Thymus (tissue), 11 donors: ENCODE results near the gene INTS15. TPM values are rescaled to one million over a fixed set of nuclear protein-coding genes. Genes with fewer than 3 reads are reported as not detected.
A peak's percentile ranks its signal among the peaks of the same experiment; 100 is the strongest.

Experiments used
- DNase-seq, 9 donors: peaks; one replicate each; pipeline ENCODE4 v3.0.0-alpha.2; 2013; ENCODE audit warnings: low spot score in 9 of 9, low read depth in 6 of 9, missing footprints in 1 of 9
- H3K27ac ChIP-seq, 2 donors: one replicate each; pipeline ENCODE4 v1.5.1; 2013; ENCODE audit warnings: control low read depth in 1 of 2, low read depth in 1 of 2, low read length in 1 of 2, mild to moderate bottlenecking in 1 of 2, moderate library complexity in 1 of 2
- H3K27me3 ChIP-seq, 2 donors: one replicate each; pipeline ENCODE4 v1.5.1; 2013; ENCODE audit warnings: low read length in 1 of 2; ENCODE audit not compliant: control insufficient read depth in 2 of 2, insufficient read depth in 1 of 2
- H3K36me3 ChIP-seq, 2 donors: one replicate each; pipeline ENCODE4 v1.5.1; 2013; ENCODE audit warnings: low read length in 1 of 2, mild to moderate bottlenecking in 1 of 2, moderate library complexity in 1 of 2; ENCODE audit not compliant: control insufficient read depth in 2 of 2, insufficient read depth in 2 of 2
- H3K4me1 ChIP-seq, 2 donors: one replicate each; pipeline ENCODE4 v1.5.1; 2013; ENCODE audit warnings: low read length in 2 of 2; ENCODE audit not compliant: control insufficient read depth in 2 of 2, insufficient read depth in 2 of 2
- H3K4me3 ChIP-seq, 2 donors: one replicate each; pipeline ENCODE4 v1.5.1; 2013; ENCODE audit warnings: low read length in 2 of 2, control low read depth in 1 of 2, mild to moderate bottlenecking in 1 of 2
- H3K9me3 ChIP-seq, 2 donors: one replicate each; pipeline ENCODE4 v1.5.1; 2013; ENCODE audit warnings: low read length in 1 of 2, mild to moderate bottlenecking in 1 of 2; ENCODE audit not compliant: control insufficient read depth in 2 of 2, insufficient read depth in 1 of 2
- WGBS: extraction: QIAGEN DNeasy Blood & Tissue Kit; methylation state at CpG from one replicate; pipeline ENCODE4 v1.1.7; 2013; 5-methylcytosine and 5-hydroxymethylcytosine counted together
- polyA plus RNA-seq: library from polyadenylated mRNA; stranded (reverse); fragments of 200-250 nt; gene quantifications from one replicate; pipeline ENCODE4 v1.2.3, GENCODE V29; 2013
- total RNA-seq: library from RNA; stranded (reverse); fragments of 120-200 nt; gene quantifications from one replicate; pipeline ENCODE4 v1.2.4, GENCODE V29; 2013
- donor health status: healthy.

The INTS15 gene
- total and polyA plus RNA-seq, 2 donors, result 16.8 to 28.7 TPM

DNA sequence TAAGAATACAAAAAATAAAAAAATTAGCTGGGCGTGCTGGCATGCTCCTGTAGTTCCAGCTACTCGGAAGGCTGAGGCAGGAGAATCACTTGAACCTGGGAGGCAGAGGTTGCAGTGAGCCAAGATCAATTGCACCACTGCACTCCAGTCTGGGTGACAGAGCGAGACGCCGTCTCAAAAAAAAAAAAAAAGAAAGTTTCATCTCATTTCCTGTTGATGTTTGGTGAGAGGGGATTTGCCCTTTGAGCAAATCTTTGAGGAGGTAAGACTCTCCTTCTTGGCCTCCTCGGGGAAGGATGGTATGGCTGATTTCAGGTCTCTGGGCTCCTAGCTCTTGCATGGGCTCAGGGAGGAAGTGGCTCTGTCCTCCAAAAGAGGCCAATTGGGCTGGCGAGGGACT is 35.0 kb upstream of the INTS15 start:
- 41% methylated on average over 7 of the region's 7 CpGs for WGBS
- no peaks in the 10 kb centered on the region for H3K9me3 ChIP-seq
- no peak overlapping the region for H3K4me3 ChIP-seq
- H3K27me3 ChIP-seq, result no peaks in the 10 kb centered on the region
- H3K4me1 ChIP-seq, result peaks cover 2 to 28% of the 10 kb centered on the region in 2 donors
- peak in 5 of 9 donors; percentile 37 to 80 (median 50) for DNase-seq
- H3K27ac ChIP-seq, result peak overlapping the region; percentile 86 to 92
- no peaks in the 10 kb centered on the region for H3K36me3 ChIP-seq

DNA sequence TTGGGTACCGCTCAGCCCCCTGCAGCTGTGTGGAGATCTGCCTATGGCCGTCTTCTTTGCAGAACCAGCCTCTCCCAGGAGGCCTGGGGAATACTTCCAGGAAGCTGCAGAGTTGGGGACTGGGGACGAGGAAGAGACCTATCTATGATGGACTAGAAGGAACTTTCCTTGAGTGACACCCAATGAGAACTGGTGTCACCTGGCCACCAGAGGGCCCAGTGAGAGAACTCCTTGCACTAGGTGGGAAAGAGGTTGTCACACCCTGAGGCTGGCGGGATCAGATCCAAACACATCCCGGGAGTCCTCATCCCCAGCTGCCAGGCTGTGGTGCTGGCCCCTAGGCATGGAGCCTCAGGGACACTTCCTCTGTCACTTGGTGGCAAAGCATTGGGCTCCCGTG is 33.6 kb upstream of the INTS15 start:
- H3K27ac ChIP-seq, result no peak overlapping the region
- DNase-seq, result no peak
- H3K36me3 ChIP-seq, result no peaks in the 10 kb centered on the region
- H3K4me3 ChIP-seq, result no peak overlapping the region
- H3K9me3 ChIP-seq, result no peaks in the 10 kb centered on the region
- no peaks in the 10 kb centered on the region for H3K27me3 ChIP-seq
- WGBS, result 93% methylated on average over 6 of the region's 6 CpGs
- H3K4me1 ChIP-seq, result peaks cover 2 to 28% of the 10 kb centered on the region in 2 donors

DNA sequence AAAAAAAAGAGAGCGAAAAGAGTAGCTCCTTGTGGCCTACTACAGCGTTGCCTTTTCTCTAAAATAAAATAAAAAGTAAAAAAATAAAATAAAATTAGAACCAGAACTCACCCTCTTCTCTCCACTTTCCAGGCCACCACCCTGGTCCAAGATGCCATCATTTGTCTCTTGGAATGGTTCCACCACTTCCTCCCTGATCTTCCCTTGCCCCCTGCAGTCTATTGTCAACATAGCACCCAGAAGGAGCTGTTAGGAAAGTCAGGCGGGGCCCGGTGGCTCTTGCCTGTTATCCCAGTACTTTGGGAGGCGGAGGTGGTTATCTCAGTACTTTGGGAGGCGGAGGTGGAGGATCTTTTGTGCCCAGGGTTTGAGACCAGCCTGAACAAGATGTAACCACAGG is 31.0 kb upstream of the INTS15 start:
- Histone ChIP-seq H3K4me1 (peaks cover 2 to 22% of the 10 kb centered on the region in 2 donors), H3K36me3 (no peaks in the 10 kb centered on the region), H3K27me3 (no peaks in the 10 kb centered on the region), H3K27ac (no peak overlapping the region), H3K9me3 (no peaks in the 10 kb centered on the region), H3K4me3 (no peak overlapping the region)
- peak in 2 of 9 donors; percentile 46 to 62 for DNase-seq
- WGBS, result 64% methylated on average over 6 of the region's 6 CpGs

DNA sequence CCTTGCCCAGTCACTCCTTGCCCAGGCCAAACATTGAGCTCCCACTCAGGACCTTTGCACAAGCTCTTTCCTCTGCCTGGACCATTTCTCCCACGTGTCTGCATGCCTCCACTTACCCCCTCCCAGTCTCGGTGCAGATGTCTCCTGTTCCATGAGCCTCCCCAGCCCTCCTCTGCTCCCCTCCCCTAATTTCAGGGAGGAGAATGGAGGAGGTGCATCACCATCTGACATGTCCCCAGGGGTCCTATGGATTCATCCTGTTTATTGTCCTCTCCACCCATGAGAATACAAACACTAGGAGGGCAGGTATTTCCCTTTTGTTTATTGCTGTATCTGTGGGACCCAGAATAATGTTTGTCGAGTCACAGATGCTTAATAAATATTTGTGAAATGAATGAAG is 29.9 kb upstream of the INTS15 start:
- Histone ChIP-seq H3K4me3 (no peak overlapping the region), H3K27ac (no peak overlapping the region), H3K4me1 (peaks cover 2 to 15% of the 10 kb centered on the region in 2 donors), H3K27me3 (no peaks in the 10 kb centered on the region), H3K36me3 (no peaks in the 10 kb centered on the region), H3K9me3 (no peaks in the 10 kb centered on the region)
- no peak for DNase-seq
- 73% methylated on average over 3 of the region's 3 CpGs for WGBS

DNA sequence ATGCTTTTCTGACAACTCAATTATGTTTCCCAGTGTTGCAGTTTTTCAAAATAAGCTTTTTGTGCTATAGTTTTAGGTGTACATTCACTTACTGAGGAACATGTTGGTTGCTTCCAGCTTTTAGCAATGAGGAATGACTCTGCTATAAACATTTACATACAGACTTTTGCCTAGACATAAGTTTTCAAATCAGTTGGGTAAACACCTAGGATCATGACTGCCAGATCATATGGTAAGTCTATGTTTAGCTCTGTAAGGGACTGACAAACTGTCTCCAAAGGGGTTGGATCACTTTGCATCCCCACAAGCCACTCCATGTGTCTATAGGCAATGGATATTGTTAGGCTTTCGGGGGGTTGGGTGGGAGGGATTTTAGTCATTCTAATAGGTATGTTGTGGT is 27.7 kb upstream of the INTS15 start:
- Histone ChIP-seq H3K9me3 (no peaks in the 10 kb centered on the region), H3K4me3 (no peak overlapping the region), H3K4me1 (no peaks in the 10 kb centered on the region), H3K36me3 (no peaks in the 10 kb centered on the region), H3K27me3 (no peaks in the 10 kb centered on the region), H3K27ac (no peak overlapping the region)
- DNase-seq, result no peak
- 100% methylated on average over 1 of the region's 1 CpG for WGBS

DNA sequence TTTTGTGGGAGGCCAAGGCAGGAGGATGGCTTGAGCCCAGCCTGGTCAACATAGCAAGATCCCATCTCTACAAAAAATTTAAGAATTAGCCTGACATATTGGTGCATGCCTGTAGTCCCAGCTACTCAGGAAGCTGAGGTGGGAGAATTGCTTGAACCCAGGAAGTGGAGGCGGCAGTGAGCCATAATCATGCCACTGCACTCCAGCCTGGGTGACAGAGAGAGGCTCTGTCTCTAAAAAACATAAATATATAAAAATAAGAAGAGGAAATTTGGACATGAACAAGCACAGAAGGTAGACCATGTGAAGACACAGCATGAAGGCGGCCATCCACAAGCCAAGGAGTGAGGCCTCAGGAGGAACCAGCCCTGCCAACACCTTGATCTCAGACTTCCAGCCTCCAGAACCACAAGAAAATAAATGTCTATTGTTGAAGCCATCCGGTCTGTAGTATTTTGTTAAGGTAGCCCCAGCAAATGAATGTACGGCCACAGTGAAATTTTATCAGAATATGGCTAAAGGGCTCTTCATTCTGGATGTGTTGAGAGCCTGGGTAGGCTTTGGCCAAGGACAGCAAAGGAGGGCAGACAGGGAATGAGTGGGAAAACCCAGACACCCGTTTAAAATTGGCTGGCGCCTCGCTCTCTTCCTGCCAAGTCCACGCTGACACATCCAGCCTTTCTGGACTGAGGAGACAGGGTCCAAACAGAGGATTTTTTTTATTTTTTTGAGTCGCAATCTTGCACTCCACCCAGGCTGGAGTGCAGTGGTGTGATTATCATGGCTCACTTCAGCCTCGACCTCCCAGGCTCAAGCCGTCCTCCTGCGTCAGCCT is 25.7 kb upstream of the INTS15 start:
- no peak for DNase-seq
- H3K4me1 ChIP-seq, result no peaks in the 10 kb centered on the region
- 90% methylated on average over 12 of the region's 12 CpGs for WGBS
- no peak overlapping the region for H3K4me3 ChIP-seq
- H3K27ac ChIP-seq, result no peak overlapping the region
- H3K36me3 ChIP-seq, result no peaks in the 10 kb centered on the region
- H3K27me3 ChIP-seq, result no peaks in the 10 kb centered on the region
- no peaks in the 10 kb centered on the region for H3K9me3 ChIP-seq

DNA sequence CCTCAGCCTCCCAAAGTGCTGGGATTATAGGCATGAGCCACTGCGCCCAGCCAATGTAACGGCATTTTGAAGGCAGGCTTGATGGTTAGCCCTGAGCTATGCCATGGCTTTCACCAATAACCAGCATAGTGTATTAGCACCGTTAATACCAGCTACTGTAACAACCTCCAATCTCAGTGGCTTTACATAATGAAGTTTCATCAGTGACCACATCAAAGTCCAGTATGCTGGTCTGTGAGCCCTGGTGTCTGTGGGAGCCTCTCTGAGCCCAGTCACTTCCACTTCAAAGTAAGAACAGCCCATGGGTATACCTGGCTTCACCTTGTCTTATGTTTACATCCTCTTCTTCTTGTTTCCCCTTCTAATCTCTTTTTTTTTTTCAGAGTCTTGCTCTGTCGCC is 24.2 kb upstream of the INTS15 start:
- H3K4me1 ChIP-seq, result no peaks in the 10 kb centered on the region
- WGBS, result 94% methylated on average over 4 of the region's 4 CpGs
- H3K27me3 ChIP-seq, result no peaks in the 10 kb centered on the region
- DNase-seq, result no peak
- H3K4me3 ChIP-seq, result no peak overlapping the region
- H3K9me3 ChIP-seq, result no peaks in the 10 kb centered on the region
- H3K36me3 ChIP-seq, result no peaks in the 10 kb centered on the region
- H3K27ac ChIP-seq, result no peak overlapping the region

DNA sequence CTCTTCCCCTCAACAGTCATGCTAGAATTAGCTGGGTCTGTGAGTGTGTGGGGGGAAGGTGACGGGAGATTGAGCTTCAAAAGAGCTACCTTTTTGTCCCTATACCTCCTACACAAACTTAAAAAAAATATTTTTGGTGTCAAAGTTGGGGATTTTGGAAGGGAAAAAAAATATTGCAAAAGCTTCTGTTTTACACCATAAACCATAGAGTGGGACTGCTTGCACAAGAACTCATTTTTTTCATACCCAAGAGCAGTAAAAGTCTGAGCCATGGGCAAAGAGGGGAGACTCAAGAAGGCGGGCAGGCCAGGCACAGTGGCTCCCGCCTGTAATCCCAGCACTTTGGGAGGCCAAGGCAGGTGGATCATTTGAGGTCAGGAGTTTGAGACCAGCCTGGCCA is 21.9 kb upstream of the INTS15 start:
- Histone ChIP-seq H3K27me3 (no peaks in the 10 kb centered on the region), H3K4me3 (no peak overlapping the region), H3K27ac (no peak overlapping the region), H3K9me3 (no peaks in the 10 kb centered on the region), H3K4me1 (no peaks in the 10 kb centered on the region), H3K36me3 (no peaks in the 10 kb centered on the region)
- 91% methylated on average over 3 of the region's 3 CpGs for WGBS
- DNase-seq, result no peak

DNA sequence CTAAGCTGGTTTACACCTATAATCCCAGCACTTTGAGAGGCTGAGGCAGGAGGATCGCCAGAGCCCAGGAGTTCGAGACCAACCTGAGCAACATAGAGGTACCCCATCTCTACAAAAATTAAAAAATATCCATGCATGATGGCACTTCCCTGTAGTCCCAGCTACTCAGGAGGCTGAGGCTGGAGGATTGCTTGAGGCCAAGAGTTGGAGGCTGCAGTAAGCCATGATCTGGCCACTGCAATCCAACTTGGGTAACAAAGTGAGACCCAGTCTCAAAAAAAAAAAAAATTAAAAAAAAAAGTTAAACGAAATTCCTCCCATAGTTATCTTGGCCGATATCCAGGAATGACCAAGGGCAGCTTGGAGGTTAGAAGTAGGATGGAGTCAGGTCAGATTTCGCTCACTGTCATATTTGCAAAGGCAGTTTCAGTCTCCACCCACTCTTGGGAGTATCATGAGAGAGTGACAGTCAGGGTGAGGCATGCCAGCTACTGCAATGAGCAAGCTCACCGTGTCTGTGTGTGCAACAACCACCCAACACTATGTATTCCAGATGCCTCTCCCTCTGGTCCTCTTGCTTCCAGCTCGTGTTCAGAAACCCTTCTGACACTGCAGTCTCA is 18.6 kb upstream of the INTS15 start:
- H3K4me1 ChIP-seq, result peaks cover 0 to 1% of the 10 kb centered on the region in 2 donors
- no peaks in the 10 kb centered on the region for H3K27me3 ChIP-seq
- DNase-seq, result no peak
- H3K4me3 ChIP-seq, result no peak overlapping the region
- 90% methylated on average over 7 of the region's 7 CpGs for WGBS
- H3K36me3 ChIP-seq, result no peaks in the 10 kb centered on the region
- H3K9me3 ChIP-seq, result no peaks in the 10 kb centered on the region
- H3K27ac ChIP-seq, result no peak overlapping the region
